ENCODE results near the gene HEPACAM.

DNA sequence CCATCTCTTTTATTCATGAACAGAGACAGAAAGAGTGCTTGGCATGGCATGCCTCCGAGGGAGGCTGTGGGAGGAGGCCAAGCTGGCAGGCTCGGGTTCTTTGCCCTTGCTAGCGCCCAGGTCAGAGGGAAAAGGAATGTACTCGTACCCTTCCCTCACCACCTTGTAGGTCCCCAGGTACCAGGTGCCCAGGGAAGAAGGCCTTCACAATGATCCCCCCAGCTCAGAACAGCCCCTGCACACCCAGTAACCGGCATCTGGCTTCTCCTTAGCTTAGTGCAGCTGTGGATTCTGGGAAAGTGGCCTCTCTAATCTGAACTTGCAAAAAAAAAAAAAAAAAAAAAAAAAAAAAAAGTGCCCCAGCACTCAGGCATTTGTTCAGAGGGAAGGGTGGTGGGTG lies 15.5 kb downstream of the HEPACAM start:
- TF ChIP-seq, protein P1, sequence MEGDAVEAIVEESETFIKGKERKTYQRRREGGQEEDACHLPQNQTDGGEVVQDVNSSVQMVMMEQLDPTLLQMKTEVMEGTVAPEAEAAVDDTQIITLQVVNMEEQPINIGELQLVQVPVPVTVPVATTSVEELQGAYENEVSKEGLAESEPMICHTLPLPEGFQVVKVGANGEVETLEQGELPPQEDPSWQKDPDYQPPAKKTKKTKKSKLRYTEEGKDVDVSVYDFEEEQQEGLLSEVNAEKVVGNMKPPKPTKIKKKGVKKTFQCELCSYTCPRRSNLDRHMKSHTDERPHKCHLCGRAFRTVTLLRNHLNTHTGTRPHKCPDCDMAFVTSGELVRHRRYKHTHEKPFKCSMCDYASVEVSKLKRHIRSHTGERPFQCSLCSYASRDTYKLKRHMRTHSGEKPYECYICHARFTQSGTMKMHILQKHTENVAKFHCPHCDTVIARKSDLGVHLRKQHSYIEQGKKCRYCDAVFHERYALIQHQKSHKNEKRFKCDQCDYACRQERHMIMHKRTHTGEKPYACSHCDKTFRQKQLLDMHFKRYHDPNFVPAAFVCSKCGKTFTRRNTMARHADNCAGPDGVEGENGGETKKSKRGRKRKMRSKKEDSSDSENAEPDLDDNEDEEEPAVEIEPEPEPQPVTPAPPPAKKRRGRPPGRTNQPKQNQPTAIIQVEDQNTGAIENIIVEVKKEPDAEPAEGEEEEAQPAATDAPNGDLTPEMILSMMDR (IDR thresholded peaks at IDR 0.05) = no peak
- TF ChIP-seq POLR2A (IDR thresholded peaks at IDR 0.05) (no peak), POLR2AphosphoS5 (IDR thresholded peaks at IDR 0.05; ENCODE audit: insufficient read depth in 1 of 2, low read depth in 1 of 2) (no peak)

Data from vagina (tissue), 2 donors.